Sigmoid colon (tissue), 7 donors: ENCODE results near the gene XPO1. TPM values are rescaled to one million over a fixed set of nuclear protein-coding genes. Genes with fewer than 3 reads are reported as not detected.

Experiments
- DNase-seq: peaks from one replicate; pipeline ENCODE4 v3.0.0-alpha.2; 2019
- H3K27ac ChIP-seq, 4 donors: fragments of 200-600 bp; sonication (generic); one replicate each; pipeline ENCODE4 v1.5.1; 2016 to 2019; ENCODE audit warnings: mild to moderate bottlenecking in 1 of 4
- H3K27me3 ChIP-seq, 3 donors: fragments of 200-600 bp; sonication (generic); one replicate each; pipeline ENCODE4 v1.5.1; 2019; ENCODE audit warnings: mild to moderate bottlenecking in 1 of 3
- H3K36me3 ChIP-seq, 4 donors: fragments of 200-600 bp; sonication (generic); one replicate each; pipeline ENCODE4 v1.5.1; 2016 to 2019
- H3K4me1 ChIP-seq, 4 donors: fragments of 200-600 bp; sonication (generic); one replicate each; pipeline ENCODE4 v1.5.1; 2017 to 2019
- H3K4me3 ChIP-seq, 4 donors: fragments of 200-600 bp; sonication (generic); one replicate each; pipeline ENCODE4 v1.5.1; 2017 to 2019; ENCODE audit warnings: mild to moderate bottlenecking in 2 of 4, moderate library complexity in 1 of 4
- H3K9me3 ChIP-seq, 4 donors: fragments of 200-600 bp in 3 of 4; sonication (generic) in 3 of 4; one replicate each; pipeline versions ENCODE4 v1.5.1 to v1.6.1; 2013 to 2019
- EP300 ChIP-seq, 4 donors: sonication (generic); formaldehyde crosslinking; IDR thresholded peaks; one replicate each; pipeline ENCODE4 v1.6.1; 2017; ENCODE audit warnings: antibody characterized with exemption in 4 of 4
- POLR2A ChIP-seq, 2 donors: fragments of 450-650 bp; IDR thresholded peaks; one replicate each; pipeline ENCODE4 v1.6.1; 2016; ENCODE audit warnings: antibody characterized with exemption in 2 of 2, mild to moderate bottlenecking in 2 of 2, moderate library complexity in 2 of 2
- POLR2AphosphoS5 ChIP-seq, 4 donors: sonication (generic); formaldehyde crosslinking; IDR thresholded peaks; one replicate each; pipeline ENCODE4 v1.6.1; 2017; ENCODE audit warnings: antibody characterized with exemption in 4 of 4
- WGBS, 2 donors: extraction: QIAGEN DNeasy Blood & Tissue Kit; methylation state at CpG; one replicate each; pipeline ENCODE4 v1.1.7; 2013; 5-methylcytosine and 5-hydroxymethylcytosine counted together
- intact Hi-C: fragments of 100-400 bp; cut with DNase I; formaldehyde crosslinking; loops from one replicate; pipeline ENCODE4 v1.15.1; 2023
- polyA plus RNA-seq, 3 donors: library from polyadenylated mRNA; stranded (reverse); fragments of 200-250 nt; gene quantifications; one replicate each; pipeline ENCODE4 v1.2.3, GENCODE V29; 2013
- total RNA-seq, 4 donors: library from RNA; depleted of rRNA; stranded (reverse); fragments of >200 nt; gene quantifications; one replicate each; pipeline ENCODE4 v1.1.0, GENCODE V29; 2016
- TF ChIP-seq, protein P1 (sequence below), 4 experiments: fragments of 450-650 bp in 3 of 4; fragments of 200-600 bp in 1 of 4; IDR thresholded peaks; one replicate each; pipeline ENCODE4 v1.5.1; 2016 to 2019; ENCODE audit warnings: antibody characterized with exemption in 4 of 4, mild to moderate bottlenecking in 3 of 4, moderate library complexity in 2 of 4
- donor health status: healthy with polysubstance abuse.
- donor health status: Bipolar disorder and iron deficiency.
- donor health status: healthy.

Gene XPO1
- total and polyA plus RNA-seq, 7 donors, result 23.4 to 460 (median 90.6) TPM

DNA sequence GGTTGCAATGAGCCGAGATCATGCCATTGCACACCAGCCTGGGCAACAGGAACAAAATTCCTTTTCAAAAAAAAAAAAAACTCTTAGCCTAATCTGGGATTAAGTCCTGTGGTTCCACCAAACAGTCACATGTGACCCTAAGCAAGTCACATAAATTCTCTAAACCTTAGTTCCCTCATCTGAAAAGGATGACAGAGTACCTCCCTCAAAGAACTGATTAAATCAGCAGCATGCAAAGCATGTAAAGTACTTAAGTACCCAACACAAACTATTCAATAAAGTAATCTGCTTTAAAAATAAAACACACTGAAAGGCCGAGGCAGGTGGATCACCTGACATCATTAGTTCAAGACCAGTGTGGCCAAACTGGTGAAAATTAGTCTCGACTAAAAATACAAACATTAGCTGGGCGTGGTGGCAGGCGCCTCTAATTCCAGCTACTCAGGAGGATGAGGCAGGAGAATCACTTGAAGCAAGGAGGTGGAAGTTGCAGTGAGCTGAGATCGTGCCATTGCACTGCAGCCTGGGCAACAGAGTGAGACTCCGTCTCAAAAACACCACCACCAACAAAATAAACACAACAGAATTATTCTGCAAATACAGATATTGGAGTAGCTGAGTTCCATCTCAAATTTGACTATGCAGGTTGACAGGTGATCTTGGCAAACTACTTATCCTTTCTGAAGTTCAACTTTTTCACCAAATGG is 74.2 kb downstream of the XPO1 start:
- intact Hi-C loops, result no loop called here
- TF ChIP-seq, protein P1, sequence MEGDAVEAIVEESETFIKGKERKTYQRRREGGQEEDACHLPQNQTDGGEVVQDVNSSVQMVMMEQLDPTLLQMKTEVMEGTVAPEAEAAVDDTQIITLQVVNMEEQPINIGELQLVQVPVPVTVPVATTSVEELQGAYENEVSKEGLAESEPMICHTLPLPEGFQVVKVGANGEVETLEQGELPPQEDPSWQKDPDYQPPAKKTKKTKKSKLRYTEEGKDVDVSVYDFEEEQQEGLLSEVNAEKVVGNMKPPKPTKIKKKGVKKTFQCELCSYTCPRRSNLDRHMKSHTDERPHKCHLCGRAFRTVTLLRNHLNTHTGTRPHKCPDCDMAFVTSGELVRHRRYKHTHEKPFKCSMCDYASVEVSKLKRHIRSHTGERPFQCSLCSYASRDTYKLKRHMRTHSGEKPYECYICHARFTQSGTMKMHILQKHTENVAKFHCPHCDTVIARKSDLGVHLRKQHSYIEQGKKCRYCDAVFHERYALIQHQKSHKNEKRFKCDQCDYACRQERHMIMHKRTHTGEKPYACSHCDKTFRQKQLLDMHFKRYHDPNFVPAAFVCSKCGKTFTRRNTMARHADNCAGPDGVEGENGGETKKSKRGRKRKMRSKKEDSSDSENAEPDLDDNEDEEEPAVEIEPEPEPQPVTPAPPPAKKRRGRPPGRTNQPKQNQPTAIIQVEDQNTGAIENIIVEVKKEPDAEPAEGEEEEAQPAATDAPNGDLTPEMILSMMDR (IDR thresholded peaks at IDR 0.05), result no peak

DNA sequence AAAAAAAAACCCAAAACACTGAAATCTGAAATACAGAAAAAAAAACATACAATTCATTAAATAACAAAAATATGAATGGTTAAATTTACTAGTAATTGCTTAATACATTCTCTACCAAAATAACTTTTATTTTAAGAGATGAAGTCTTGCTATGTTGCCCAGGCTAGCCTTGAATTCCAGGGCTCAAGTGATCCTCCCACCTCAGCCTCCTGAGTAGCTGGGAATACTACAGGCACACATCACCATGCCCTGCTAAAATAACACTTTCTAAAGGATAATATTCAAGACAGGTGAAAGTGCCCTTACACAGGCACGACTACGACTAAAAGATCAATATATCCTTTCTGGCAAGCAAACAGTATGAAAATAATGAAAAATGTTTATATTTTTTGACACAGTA is 76.8 kb downstream of the XPO1 start:
- WGBS, 2 donors, result 92 to 93% methylated on average over 2 of the region's 2 CpGs
- TF ChIP-seq, protein P1 (IDR thresholded peaks at IDR 0.05), result no peak
- TF ChIP-seq POLR2AphosphoS5 (IDR thresholded peaks at IDR 0.05), result no peak
- no peak for TF ChIP-seq POLR2A (IDR thresholded peaks at IDR 0.05)
- no peak for TF ChIP-seq EP300 (IDR thresholded peaks at IDR 0.05)
- Histone ChIP-seq H3K9me3 (no peaks in the 10 kb centered on the region), H3K4me1 (peaks cover 0 to 72% (median 37%) of the 10 kb centered on the region in 4 donors), H3K4me3 (no peak overlapping the region), H3K36me3 (no peaks in the 10 kb centered on the region), H3K27ac (no peak overlapping the region), H3K27me3 (no peaks in the 10 kb centered on the region)
- intact Hi-C loops, result no loop called here
- no peak for DNase-seq

More for the DNA sequence above, 74.2 kb downstream of the XPO1 start:
- 62 to 80% methylated on average over 7 of the region's 7 CpGs for WGBS, 2 donors
- H3K4me1 ChIP-seq, result peaks cover 0 to 70% (median 33%) of the 10 kb centered on the region in 4 donors
- H3K9me3 ChIP-seq, result no peaks in the 10 kb centered on the region
- no peak overlapping the region for H3K27ac ChIP-seq
- no peak overlapping the region for H3K4me3 ChIP-seq
- no peak for DNase-seq
- H3K27me3 ChIP-seq, result no peaks in the 10 kb centered on the region
- no peaks in the 10 kb centered on the region for H3K36me3 ChIP-seq

DNA sequence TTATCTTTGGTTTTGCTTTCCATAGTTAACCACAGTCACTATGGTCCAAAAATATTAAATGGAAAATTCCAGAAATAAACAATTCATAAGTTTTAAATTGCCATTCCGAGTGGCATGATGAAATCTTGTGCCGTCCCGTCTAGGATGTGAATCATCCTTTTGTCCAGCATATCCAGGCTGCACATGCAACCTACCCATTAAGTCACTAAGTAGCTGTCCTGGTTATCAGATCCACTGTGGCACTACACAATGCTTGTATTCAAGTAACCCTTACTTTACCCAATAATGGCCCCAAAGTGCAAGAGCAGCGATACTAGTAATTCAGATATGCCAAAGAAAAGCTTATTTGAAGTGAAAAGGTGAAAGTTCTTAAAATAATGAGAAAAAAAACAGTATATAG is 78.0 kb downstream of the XPO1 start:
- Histone ChIP-seq H3K27ac (no peak overlapping the region), H3K36me3 (no peaks in the 10 kb centered on the region), H3K9me3 (no peaks in the 10 kb centered on the region), H3K4me3 (no peak overlapping the region), H3K27me3 (no peaks in the 10 kb centered on the region), H3K4me1 (peaks cover 0 to 76% (median 48%) of the 10 kb centered on the region in 4 donors)
- WGBS, 2 donors, result 81 to 83% methylated on average over 4 of the region's 4 CpGs
- no peak for DNase-seq
- intact Hi-C loops, result no loop called here
- TF ChIP-seq POLR2A (IDR thresholded peaks at IDR 0.05) (no peak), POLR2AphosphoS5 (IDR thresholded peaks at IDR 0.05) (no peak), EP300 (IDR thresholded peaks at IDR 0.05) (no peak)
- TF ChIP-seq, protein P1 (IDR thresholded peaks at IDR 0.05), result no peak

DNA sequence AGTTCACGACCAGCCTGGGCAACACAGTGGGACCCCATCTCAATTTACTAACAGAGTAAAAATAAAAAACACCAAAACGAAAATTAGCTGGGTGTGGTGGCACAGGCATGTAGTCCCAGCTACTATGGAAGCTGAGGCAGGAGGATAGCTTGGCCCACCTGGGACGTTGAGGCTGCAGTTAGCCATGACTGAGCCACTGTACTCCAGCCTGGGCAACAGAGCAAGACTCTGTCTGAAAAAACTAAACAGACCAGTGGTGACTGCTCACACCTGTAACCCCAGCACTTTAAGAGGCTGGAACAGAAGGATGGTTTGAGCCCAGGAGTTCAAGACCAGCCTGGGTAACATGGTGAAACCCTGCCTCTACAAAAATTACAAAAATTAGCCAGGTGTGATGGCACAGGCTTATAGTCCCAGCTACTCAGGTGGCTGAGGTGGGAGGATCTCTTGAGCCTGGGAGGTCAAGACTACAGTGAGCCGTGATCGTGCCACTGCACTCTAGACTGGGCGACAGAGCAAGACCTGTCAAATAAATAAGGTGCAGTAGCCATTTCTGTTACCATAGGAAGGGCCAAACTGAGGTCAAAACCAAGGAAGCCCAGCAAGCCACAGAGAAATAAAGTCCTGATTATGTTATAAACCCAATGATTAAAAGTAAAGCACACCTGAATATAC is 81.3 kb downstream of the XPO1 start:
- Histone ChIP-seq H3K27ac (no peak overlapping the region), H3K27me3 (no peaks in the 10 kb centered on the region), H3K4me1 (peaks cover 0 to 55% (median 41%) of the 10 kb centered on the region in 4 donors), H3K36me3 (no peaks in the 10 kb centered on the region), H3K4me3 (no peak overlapping the region), H3K9me3 (no peaks in the 10 kb centered on the region)
- WGBS, 2 donors, result 89 to 90% methylated on average over 6 of the region's 6 CpGs
- intact Hi-C loops, result no loop called here
- TF ChIP-seq EP300 (IDR thresholded peaks at IDR 0.05) (no peak), POLR2A (IDR thresholded peaks at IDR 0.05) (no peak), POLR2AphosphoS5 (IDR thresholded peaks at IDR 0.05) (no peak)
- TF ChIP-seq, protein P1 (IDR thresholded peaks at IDR 0.05), result no peak
- DNase-seq, result no peak
